HG03066 (cell line): ENCODE results near the gene LRRC3.
"Not testable (repeated sequence)": the region's sequence is repeated elsewhere in the genome, so short reads cannot be mapped to it uniquely, and the experiment has no call there.

Source experiments
- ATAC-seq: cut with Tn5 transposase; IDR thresholded peaks from one replicate; pipeline ENCODE4 v1.9.1; 2021; ENCODE audit warnings: low read depth; ENCODE audit not compliant: unreplicated experiment

Gene LRRC3

GRCh38 chr21:44454747-44455523 is at the start of gene LRRC3:
LRRC3 (plus strand) TSS chr21:44455510; CDS start chr21:44456645, 1,135 bp downstream.
- ATAC-seq, result no peak

GRCh38 chr21:44405948-44406872 is 49.1 kb upstream of the LRRC3 start:
- ATAC-seq, result no peak

- ATAC-seq, result no peak
Observed at GRCh38 chr21:44406953-44407352, 48.4 kb upstream of the LRRC3 start.

- ATAC-seq, result no peak
Observed at GRCh38 chr21:44407493-44407892, 47.8 kb upstream of the LRRC3 start.

GRCh38 chr21:44408226-44408625 is 47.1 kb upstream of the LRRC3 start:
- ATAC-seq, result no peak

GRCh38 chr21:44413566-44414290 is 41.6 kb upstream of the LRRC3 start:
- no peak for ATAC-seq

GRCh38 chr21:44414291-44415072 is 40.8 kb upstream of the LRRC3 start:
- no peak for ATAC-seq

GRCh38 chr21:44415073-44416025 is 40.0 kb upstream of the LRRC3 start:
- no peak for ATAC-seq

GRCh38 chr21:44416193-44416592 is 39.1 kb upstream of the LRRC3 start:
- no peak for ATAC-seq

GRCh38 chr21:44417621-44418107 is 37.6 kb upstream of the LRRC3 start:
- not testable (repeated sequence) for ATAC-seq

GRCh38 chr21:44418108-44418875 is 37.0 kb upstream of the LRRC3 start:
- no peak for ATAC-seq

- ATAC-seq, result no peak
Observed at GRCh38 chr21:44418876-44419230, 36.5 kb upstream of the LRRC3 start.

- no peak for ATAC-seq
Observed at GRCh38 chr21:44419679-44420078, 35.6 kb upstream of the LRRC3 start.

GRCh38 chr21:44420416-44421205 is 34.7 kb upstream of the LRRC3 start:
- ATAC-seq, result no peak

- no peak for ATAC-seq
Observed at GRCh38 chr21:44421901-44422840, 33.1 kb upstream of the LRRC3 start.

GRCh38 chr21:44423312-44423821 is 31.9 kb upstream of the LRRC3 start:
- no peak for ATAC-seq
